Activated CD8-positive, alpha-beta T cell treated with anti-CD3 and anti-CD28 coated beads, Interleukin-2, amount 10 ng/mL, durations not matched to agents 7 days and 5 days (primary cell): ENCODE measurements around the gene RUNX1. TPM values are rescaled to one million over a fixed set of nuclear protein-coding genes. Genes with fewer than 3 reads are reported as not detected.
A peak's percentile ranks its signal among the peaks of the same experiment; 100 is the strongest.

Experiments used
- ATAC-seq: fragments of 150-1000 bp; cut with Tn5 transposase; one replicate; pipeline ENCODE4 v1.10.0; 2021; ENCODE audit warnings: moderate library complexity
- CTCF ChIA-PET: fragments of 350-600 bp; sonication (Branson Sonifier 250); formaldehyde crosslinking; loops from one replicate; lab custom pipeline; 2021; ENCODE audit warnings: antibody characterized with exemption; lab: Charles Lee
- POLR2A ChIA-PET: fragments of 350-600 bp; sonication (Branson Sonifier 250); formaldehyde crosslinking; loops from one replicate; lab custom pipeline; 2021; ENCODE audit warnings: antibody characterized with exemption; lab: Charles Lee
- DNase-seq: peaks from one replicate; pipeline ENCODE4 v3.0.0-alpha.2; 2020
- H3K27ac Mint-ChIP-seq: one replicate; pipeline ENCODE4 v1.8.0; 2021; ENCODE audit warnings: mild to moderate bottlenecking, mixed read lengths
- H3K27me3 Mint-ChIP-seq: one replicate; pipeline ENCODE4 v1.8.0; 2021; ENCODE audit warnings: low read depth, mixed read lengths
- H3K36me3 Mint-ChIP-seq: one replicate; pipeline ENCODE4 v1.8.0; 2021; ENCODE audit warnings: low read depth, mixed read lengths
- H3K4me1 Mint-ChIP-seq: one replicate; pipeline ENCODE4 v1.8.0; 2021; ENCODE audit warnings: low read depth, mixed read lengths
- H3K4me3 Mint-ChIP-seq: one replicate; pipeline ENCODE4 v1.8.0; 2021; ENCODE audit warnings: mild to moderate bottlenecking, mixed read lengths
- H3K9me3 Mint-ChIP-seq: one replicate; pipeline ENCODE4 v1.8.0; 2022; ENCODE audit warnings: mixed read lengths; ENCODE audit not compliant: insufficient read depth
- total RNA-seq, 2 experiments: library from RNA; stranded (reverse); gene quantifications; one replicate each; pipeline ENCODE4 v1.2.3, GENCODE V29; 2021

The RUNX1 gene
- total RNA-seq, 2 experiments from 2014 or later, result 10.4 to 10.6 TPM

GRCh38 chr21:34905218-34905537 is 143.9 kb downstream of the RUNX1 start:
- H3K36me3 Mint-ChIP-seq, result no peaks in the 10 kb centered on the region
- no peak overlapping the region for H3K4me3 Mint-ChIP-seq
- ChIA-PET POLR2A (no interaction called here), CTCF (interaction anchor here (1.2 to 1.6 kb wide), 2 partner anchors 30 to 69 kb away, joined by 3 to 5 read pairs; no protein-coding TSS in a partner anchor)
- DNase-seq (no peak), ATAC-seq (no peak)
- peaks cover 10% of the 10 kb centered on the region for H3K4me1 Mint-ChIP-seq
- peaks cover 2% of the 10 kb centered on the region for H3K27me3 Mint-ChIP-seq
- no peak overlapping the region for H3K27ac Mint-ChIP-seq
- H3K9me3 Mint-ChIP-seq, result no peaks in the 10 kb centered on the region

- no peak overlapping the region for H3K27ac Mint-ChIP-seq
- H3K9me3 Mint-ChIP-seq, result no peaks in the 10 kb centered on the region
- DNase-seq, result no peak
- H3K27me3 Mint-ChIP-seq, result peaks cover 2% of the 10 kb centered on the region
- POLR2A ChIA-PET, result interaction anchor here (0.6 kb wide), 1 partner anchor 9 kb away, joined by 3 read pairs; no protein-coding TSS in a partner anchor
- H3K4me3 Mint-ChIP-seq, result no peak overlapping the region
- no peaks in the 10 kb centered on the region for H3K36me3 Mint-ChIP-seq
- CTCF ChIA-PET, result interaction anchor here (0.9 to 1.6 kb wide), 3 partner anchors 12 to 70 kb away, joined by 3 to 5 read pairs (median 3); no protein-coding TSS in a partner anchor
- no peak for ATAC-seq
- peaks cover 9% of the 10 kb centered on the region for H3K4me1 Mint-ChIP-seq
These were observed 144.4 kb downstream of the RUNX1 start for GRCh38 chr21:34904526-34905217.

- DNase-seq (peak; percentile 5), ATAC-seq (no peak)
- Mint-ChIP-seq H3K27ac (no peak overlapping the region), H3K27me3 (peaks cover 12% of the 10 kb centered on the region), H3K4me1 (no peaks in the 10 kb centered on the region), H3K36me3 (peaks cover 6% of the 10 kb centered on the region), H3K4me3 (no peak overlapping the region), H3K9me3 (peaks cover 4% of the 10 kb centered on the region)
- ChIA-PET CTCF (interaction anchor here (1.1 to 1.3 kb wide), 2 partner anchors 11 to 13 kb away, joined by 3 read pairs; no protein-coding TSS in a partner anchor), POLR2A (no interaction called here)
These were observed 148.7 kb downstream of the RUNX1 start for GRCh38 chr21:34900376-34900775.

- ATAC-seq (no peak), DNase-seq (no peak)
- Mint-ChIP-seq H3K4me1 (no peaks in the 10 kb centered on the region), H3K4me3 (no peak overlapping the region), H3K27ac (no peak overlapping the region), H3K36me3 (peaks cover 6% of the 10 kb centered on the region), H3K27me3 (peaks cover 16% of the 10 kb centered on the region), H3K9me3 (peaks cover 4% of the 10 kb centered on the region)
- CTCF ChIA-PET, result interaction anchor here (1.1 to 1.3 kb wide), 2 partner anchors 10 to 12 kb away, joined by 3 read pairs; no protein-coding TSS in a partner anchor
- POLR2A ChIA-PET, result no interaction called here
These were observed 149.3 kb downstream of the RUNX1 start for GRCh38 chr21:34899760-34900159.

- ChIA-PET CTCF (interaction anchor here (1.3 to 1.6 kb wide), 3 partner anchors 10 to 48 kb away, joined by 3 to 5 read pairs (median 5); no protein-coding TSS in a partner anchor), POLR2A (no interaction called here)
- Mint-ChIP-seq H3K27me3 (peaks cover 21% of the 10 kb centered on the region), H3K9me3 (peaks cover 4% of the 10 kb centered on the region), H3K4me3 (no peak overlapping the region), H3K4me1 (no peaks in the 10 kb centered on the region), H3K27ac (no peak overlapping the region), H3K36me3 (peaks cover 6% of the 10 kb centered on the region)
- DNase-seq (no peak), ATAC-seq (no peak)
These were observed 149.8 kb downstream of the RUNX1 start for GRCh38 chr21:34899302-34899701.

GRCh38 chr21:34897828-34898227 is 151.3 kb downstream of the RUNX1 start:
- Mint-ChIP-seq H3K27ac (no peak overlapping the region), H3K4me1 (peaks cover 1% of the 10 kb centered on the region), H3K9me3 (peaks cover 4% of the 10 kb centered on the region), H3K4me3 (no peak overlapping the region), H3K36me3 (peaks cover 6% of the 10 kb centered on the region), H3K27me3 (peaks cover 22% of the 10 kb centered on the region)
- CTCF ChIA-PET, result interaction anchor here (1.3 to 1.6 kb wide), 3 partner anchors 8 to 502 kb away, joined by 4 to 5 read pairs (median 5); no protein-coding TSS in a partner anchor
- POLR2A ChIA-PET, result no interaction called here
- peak; percentile 12 for DNase-seq
- no peak for ATAC-seq

GRCh38 chr21:34894401-34894800 is 154.7 kb downstream of the RUNX1 start:
- H3K27me3 Mint-ChIP-seq, result peaks cover 26% of the 10 kb centered on the region

GRCh38 chr21:34892209-34892608 is 156.9 kb downstream of the RUNX1 start:
- Mint-ChIP-seq H3K4me1 (peaks cover 29% of the 10 kb centered on the region), H3K27me3 (peaks cover 26% of the 10 kb centered on the region), H3K27ac (no peak overlapping the region), H3K9me3 (peaks cover under 1% of the 10 kb centered on the region), H3K36me3 (peaks cover 2% of the 10 kb centered on the region), H3K4me3 (no peak overlapping the region)
- ChIA-PET POLR2A (no interaction called here), CTCF (interaction anchor here (0.9 to 8.9 kb wide), 11 partner anchors 12 to 508 kb away, joined by 3 to 106 read pairs (median 4); partner anchors contain the start of gene RUNX1)
- ATAC-seq, result no peak
- DNase-seq, result no peak

More at GRCh38 chr21:34894401-34894800, 154.7 kb downstream of the RUNX1 start:
- ATAC-seq, result no peak
- peak; percentile 12 for DNase-seq
- peaks cover 4% of the 10 kb centered on the region for H3K9me3 Mint-ChIP-seq
- H3K4me3 Mint-ChIP-seq, result no peak overlapping the region
- H3K4me1 Mint-ChIP-seq, result peaks cover 19% of the 10 kb centered on the region
- ChIA-PET CTCF (interaction anchor here (2.4 to 8.9 kb wide), 2 partner anchors 95 to 155 kb away, joined by 8 to 106 read pairs; partner anchors contain the start of gene RUNX1), POLR2A (no interaction called here)
- H3K27ac Mint-ChIP-seq, result no peak overlapping the region
- peaks cover 6% of the 10 kb centered on the region for H3K36me3 Mint-ChIP-seq

GRCh38 chr21:34891613-34891943 is 157.5 kb downstream of the RUNX1 start:
- Mint-ChIP-seq H3K4me1 (peaks cover 34% of the 10 kb centered on the region), H3K36me3 (peaks cover 2% of the 10 kb centered on the region), H3K4me3 (no peak overlapping the region), H3K27me3 (peaks cover 22% of the 10 kb centered on the region), H3K9me3 (no peaks in the 10 kb centered on the region), H3K27ac (peak overlapping the region; percentile 52)
- ChIA-PET POLR2A (no interaction called here), CTCF (interaction anchor here (1.0 to 8.9 kb wide), 7 partner anchors 44 to 508 kb away, joined by 3 to 106 read pairs (median 6); partner anchors contain the start of gene RUNX1)
- DNase-seq, result no peak
- no peak for ATAC-seq

GRCh38 chr21:34890724-34891612 is 158.1 kb downstream of the RUNX1 start:
- Mint-ChIP-seq H3K27me3 (peaks cover 19% of the 10 kb centered on the region), H3K27ac (no peak overlapping the region), H3K4me3 (peak overlapping the region; percentile 46), H3K9me3 (no peaks in the 10 kb centered on the region), H3K4me1 (peaks cover 41% of the 10 kb centered on the region), H3K36me3 (no peaks in the 10 kb centered on the region)
- ChIA-PET CTCF (interaction anchor here (1.0 to 8.9 kb wide), 17 partner anchors 37 to 949 kb away, joined by 3 to 106 read pairs (median 9); partner anchors contain the start of gene RUNX1), POLR2A (interaction anchor here (0.9 to 1.6 kb wide), 2 partner anchors 93 to 157 kb away, joined by 3 to 18 read pairs; no protein-coding TSS in a partner anchor)
- ATAC-seq (no peak), DNase-seq (peak; percentile 21)

- DNase-seq (no peak), ATAC-seq (no peak)
- no peaks in the 10 kb centered on the region for H3K36me3 Mint-ChIP-seq
- peaks cover 17% of the 10 kb centered on the region for H3K27me3 Mint-ChIP-seq
- H3K9me3 Mint-ChIP-seq, result no peaks in the 10 kb centered on the region
- H3K4me1 Mint-ChIP-seq, result peaks cover 45% of the 10 kb centered on the region
- no peak overlapping the region for H3K27ac Mint-ChIP-seq
- CTCF ChIA-PET, result interaction anchor here (0.8 to 8.9 kb wide), 22 partner anchors 20 to 950 kb away, joined by 3 to 106 read pairs (median 8); partner anchors contain the start of gene RUNX1
- no peak overlapping the region for H3K4me3 Mint-ChIP-seq
- POLR2A ChIA-PET, result interaction anchor here (0.6 to 2.3 kb wide), 7 partner anchors 43 to 635 kb away, joined by 3 to 18 read pairs (median 4); no protein-coding TSS in a partner anchor
These were observed 158.7 kb downstream of the RUNX1 start for GRCh38 chr21:34890470-34890723.
